Colonic mucosa (tissue), 4 donors: ENCODE measurements around the gene ARID1B. TPM values are rescaled to one million over a fixed set of nuclear protein-coding genes. Genes with fewer than 3 reads are reported as not detected.
"Not testable (repeated sequence)": the region's sequence is repeated elsewhere in the genome, so short reads cannot be mapped to it uniquely, and the experiment has no call there.

Experiments
- DNase-seq: peaks from one replicate; pipeline ENCODE4 v3.0.0-alpha.2; 2020
- H3K27ac ChIP-seq: fragments of 200-600 bp; one replicate; pipeline ENCODE4 v1.8.0; 2021
- H3K27me3 ChIP-seq: fragments of 200-600 bp; one replicate; pipeline ENCODE4 v1.8.0; 2021
- H3K36me3 ChIP-seq: fragments of 200-600 bp; one replicate; pipeline ENCODE4 v1.8.0; 2021
- H3K4me1 ChIP-seq: fragments of 200-600 bp; one replicate; pipeline ENCODE4 v1.8.0; 2021; ENCODE audit warnings: mild to moderate bottlenecking
- H3K4me3 ChIP-seq: fragments of 200-600 bp; one replicate; pipeline ENCODE4 v1.8.0; 2021
- H3K9ac ChIP-seq, 2 donors: one replicate each; pipeline ENCODE4 v1.7.0; 2013; ENCODE audit warnings: control low read depth in 2 of 2, low read depth in 2 of 2, low read length in 2 of 2
- H3K9me3 ChIP-seq: fragments of 200-600 bp; one replicate; pipeline ENCODE4 v1.8.0; 2021
- intact Hi-C: fragments of 100-400 bp; cut with DNase I; formaldehyde crosslinking; loops from one replicate; pipeline ENCODE4 v1.14.1; 2022
- total RNA-seq, 2 donors: library from RNA; stranded (reverse); fragmentation: NEBNext Ultra II Directional in 1 of 2; extraction: Animal tissue kit (Norgen Biotek cat#: 25700) in 1 of 2; gene quantifications; one replicate each; pipeline ENCODE4 v1.2.1, GENCODE V29; 2021
- TF ChIP-seq, protein P1 (sequence below): fragments of 200-600 bp; IDR thresholded peaks from one replicate; pipeline ENCODE4 v1.8.0; 2022; ENCODE audit warnings: antibody characterized with exemption, mild to moderate bottlenecking
- donor health status: healthy.
- donor health status: DM: no; HTN: no; CAD: no.
- donor health status: DM: no; HTN: no; CAD: no.

Gene ARID1B
- total RNA-seq, 2 donors from 2014 or later, result 61.3 to 71.5 TPM

DNA sequence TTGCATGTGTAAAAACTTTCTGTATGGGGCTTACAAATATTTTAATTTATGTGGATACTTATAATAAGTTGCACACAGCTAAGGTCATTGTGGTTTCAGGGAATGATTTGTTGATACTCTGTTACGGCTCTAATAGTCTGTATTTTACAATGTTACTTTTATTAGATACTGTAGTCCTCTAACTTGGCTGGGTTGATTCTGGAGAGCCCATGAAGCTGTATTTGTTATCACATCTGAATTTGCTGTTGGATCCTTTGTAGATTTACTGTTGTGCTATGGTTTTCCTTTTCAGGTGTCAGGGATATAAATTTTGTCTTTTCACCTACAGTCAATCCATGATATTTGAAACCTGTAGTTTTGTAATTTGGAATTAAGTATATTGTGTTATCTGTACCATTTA, 161.0 kb downstream of the ARID1B start:
- Histone ChIP-seq H3K9me3 (no peaks in the 10 kb centered on the region), H3K27ac (no peak overlapping the region), H3K27me3 (no peaks in the 10 kb centered on the region), H3K36me3 (no peaks in the 10 kb centered on the region), H3K9ac (no peak overlapping the region), H3K4me1 (peaks cover 12% of the 10 kb centered on the region), H3K4me3 (no peak overlapping the region)
- DNase-seq, result no peak
- intact Hi-C loops, result no loop called here
- TF ChIP-seq, protein P1, sequence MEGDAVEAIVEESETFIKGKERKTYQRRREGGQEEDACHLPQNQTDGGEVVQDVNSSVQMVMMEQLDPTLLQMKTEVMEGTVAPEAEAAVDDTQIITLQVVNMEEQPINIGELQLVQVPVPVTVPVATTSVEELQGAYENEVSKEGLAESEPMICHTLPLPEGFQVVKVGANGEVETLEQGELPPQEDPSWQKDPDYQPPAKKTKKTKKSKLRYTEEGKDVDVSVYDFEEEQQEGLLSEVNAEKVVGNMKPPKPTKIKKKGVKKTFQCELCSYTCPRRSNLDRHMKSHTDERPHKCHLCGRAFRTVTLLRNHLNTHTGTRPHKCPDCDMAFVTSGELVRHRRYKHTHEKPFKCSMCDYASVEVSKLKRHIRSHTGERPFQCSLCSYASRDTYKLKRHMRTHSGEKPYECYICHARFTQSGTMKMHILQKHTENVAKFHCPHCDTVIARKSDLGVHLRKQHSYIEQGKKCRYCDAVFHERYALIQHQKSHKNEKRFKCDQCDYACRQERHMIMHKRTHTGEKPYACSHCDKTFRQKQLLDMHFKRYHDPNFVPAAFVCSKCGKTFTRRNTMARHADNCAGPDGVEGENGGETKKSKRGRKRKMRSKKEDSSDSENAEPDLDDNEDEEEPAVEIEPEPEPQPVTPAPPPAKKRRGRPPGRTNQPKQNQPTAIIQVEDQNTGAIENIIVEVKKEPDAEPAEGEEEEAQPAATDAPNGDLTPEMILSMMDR, result no peak

DNA sequence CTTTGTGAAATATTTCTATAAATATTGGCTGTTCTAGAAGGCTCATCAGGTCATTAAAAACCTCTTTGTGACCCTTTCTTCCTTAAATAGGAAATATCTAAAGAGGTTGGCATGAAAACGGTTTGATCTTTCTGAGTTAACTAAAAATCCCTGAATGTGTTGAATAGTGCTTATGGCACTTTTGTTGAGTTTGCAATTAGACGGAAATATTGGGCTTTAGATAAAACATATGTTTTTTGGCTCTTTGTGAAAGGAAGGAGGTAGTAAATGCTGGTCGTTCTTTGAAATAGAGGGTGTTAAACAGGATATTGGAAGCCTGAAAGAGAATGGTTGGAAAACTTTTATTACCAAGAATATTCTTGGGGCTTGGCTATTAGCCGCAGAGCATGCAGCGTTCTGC, 163.0 kb downstream of the ARID1B start:
- H3K36me3 ChIP-seq, result no peaks in the 10 kb centered on the region
- H3K9me3 ChIP-seq, result no peaks in the 10 kb centered on the region
- TF ChIP-seq, protein P1, result no peak
- intact Hi-C loops, result no loop called here
- no peak for DNase-seq
- H3K4me3 ChIP-seq, result no peak overlapping the region
- no peak overlapping the region for H3K9ac ChIP-seq
- H3K27me3 ChIP-seq, result no peaks in the 10 kb centered on the region
- peaks cover 6% of the 10 kb centered on the region for H3K4me1 ChIP-seq
- no peak overlapping the region for H3K27ac ChIP-seq

DNA sequence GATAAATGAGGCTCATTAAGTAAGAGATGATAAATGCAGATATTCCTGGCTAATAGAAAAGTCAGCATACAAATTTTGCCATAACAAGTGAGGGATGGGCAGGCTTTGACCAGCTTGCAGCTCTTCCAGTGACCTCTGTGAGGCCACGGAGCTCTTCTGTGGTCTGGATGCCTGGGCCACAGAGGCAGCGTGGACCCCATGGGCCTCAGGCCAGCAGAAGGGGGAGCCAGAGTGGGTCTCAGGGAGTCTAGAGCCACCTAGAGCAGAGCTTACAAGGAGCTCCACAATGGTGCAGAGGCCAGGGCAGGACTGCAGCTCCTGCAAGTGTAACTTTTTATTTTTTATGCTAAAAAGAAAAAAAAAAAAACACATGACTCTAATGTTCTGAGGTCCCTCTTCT, 165.1 kb downstream of the ARID1B start:
- TF ChIP-seq, protein P1, result no peak
- Histone ChIP-seq H3K4me1 (peaks cover 6% of the 10 kb centered on the region), H3K27ac (no peak overlapping the region), H3K9ac (no peak overlapping the region), H3K9me3 (no peaks in the 10 kb centered on the region), H3K4me3 (no peak overlapping the region), H3K27me3 (no peaks in the 10 kb centered on the region), H3K36me3 (no peaks in the 10 kb centered on the region)
- intact Hi-C loops, result no loop called here
- no peak for DNase-seq

DNA sequence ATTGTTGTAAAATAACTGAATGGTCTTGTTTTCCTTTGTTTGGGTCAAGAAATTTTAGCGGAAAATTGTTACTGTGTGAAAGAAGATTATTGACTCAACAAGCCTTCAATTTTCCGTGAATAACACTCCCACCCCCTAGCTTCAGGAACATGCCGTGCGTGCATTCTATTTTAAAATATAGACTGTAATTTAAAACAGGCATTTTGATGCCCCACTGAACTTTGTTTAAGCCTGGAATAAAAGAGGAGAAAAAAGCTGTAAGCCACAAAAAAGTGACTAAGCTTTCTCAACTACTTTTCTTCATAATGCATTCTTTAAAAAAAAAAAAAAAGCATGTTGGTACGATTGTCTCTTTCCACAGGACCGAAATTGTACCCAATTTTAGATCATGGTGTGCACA, 166.0 kb downstream of the ARID1B start:
- H3K4me1 ChIP-seq, result peaks cover 3% of the 10 kb centered on the region
- no peak overlapping the region for H3K27ac ChIP-seq
- DNase-seq, result no peak
- no peaks in the 10 kb centered on the region for H3K9me3 ChIP-seq
- no peak overlapping the region for H3K4me3 ChIP-seq
- TF ChIP-seq, protein P1, result no peak
- no peak overlapping the region for H3K9ac ChIP-seq
- no peaks in the 10 kb centered on the region for H3K27me3 ChIP-seq
- H3K36me3 ChIP-seq, result no peaks in the 10 kb centered on the region
- intact Hi-C loops, result no loop called here

DNA sequence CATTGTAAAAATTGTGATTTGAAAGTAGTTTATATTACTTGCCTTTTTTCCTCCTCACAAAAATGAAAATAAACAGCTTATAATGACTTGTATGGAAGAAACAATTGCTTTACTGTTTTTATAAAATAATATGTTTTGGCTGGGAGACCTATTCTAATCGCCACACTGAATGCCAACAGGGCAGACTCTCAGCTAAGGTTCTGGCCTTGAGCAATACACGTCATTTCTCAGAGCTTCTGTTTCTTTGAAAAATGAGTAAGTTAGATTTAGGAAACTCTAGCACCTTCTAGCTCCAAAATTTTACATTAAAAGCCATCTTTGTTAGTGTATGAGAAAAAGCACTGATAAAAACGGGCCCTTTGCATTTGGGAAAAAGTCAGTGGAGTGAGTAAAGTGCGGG, 166.6 kb downstream of the ARID1B start:
- no peak overlapping the region for H3K9ac ChIP-seq
- intact Hi-C loops, result no loop called here
- no peak overlapping the region for H3K4me3 ChIP-seq
- TF ChIP-seq, protein P1, result no peak
- no peaks in the 10 kb centered on the region for H3K9me3 ChIP-seq
- peaks cover 3% of the 10 kb centered on the region for H3K4me1 ChIP-seq
- no peaks in the 10 kb centered on the region for H3K36me3 ChIP-seq
- H3K27me3 ChIP-seq, result no peaks in the 10 kb centered on the region
- no peak for DNase-seq
- no peak overlapping the region for H3K27ac ChIP-seq

DNA sequence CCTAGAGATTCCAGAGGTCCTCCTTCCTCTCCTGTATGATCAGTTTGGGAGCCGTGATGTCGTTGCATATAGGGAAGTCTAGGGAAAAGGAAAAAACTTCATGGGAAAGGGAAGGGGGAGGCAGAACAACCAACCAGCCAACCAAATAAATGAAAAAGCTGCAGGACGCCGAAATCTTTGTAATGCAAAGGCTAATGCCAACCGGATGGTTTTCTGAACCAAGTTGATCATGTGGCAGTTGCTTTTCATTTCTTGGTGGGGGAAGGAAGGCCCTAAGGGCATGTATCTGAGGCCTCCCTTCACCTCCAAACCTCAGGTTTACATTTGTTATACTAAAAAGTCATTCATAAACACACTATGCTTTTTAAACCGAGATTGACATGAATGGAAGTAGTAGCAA, 167.2 kb downstream of the ARID1B start:
- no peak overlapping the region for H3K4me3 ChIP-seq
- no peaks in the 10 kb centered on the region for H3K27me3 ChIP-seq
- intact Hi-C loops, result no loop called here
- TF ChIP-seq, protein P1, result no peak
- no peak overlapping the region for H3K9ac ChIP-seq
- no peak overlapping the region for H3K27ac ChIP-seq
- H3K9me3 ChIP-seq, result no peaks in the 10 kb centered on the region
- peaks cover 3% of the 10 kb centered on the region for H3K4me1 ChIP-seq
- no peaks in the 10 kb centered on the region for H3K36me3 ChIP-seq
- no peak for DNase-seq

DNA sequence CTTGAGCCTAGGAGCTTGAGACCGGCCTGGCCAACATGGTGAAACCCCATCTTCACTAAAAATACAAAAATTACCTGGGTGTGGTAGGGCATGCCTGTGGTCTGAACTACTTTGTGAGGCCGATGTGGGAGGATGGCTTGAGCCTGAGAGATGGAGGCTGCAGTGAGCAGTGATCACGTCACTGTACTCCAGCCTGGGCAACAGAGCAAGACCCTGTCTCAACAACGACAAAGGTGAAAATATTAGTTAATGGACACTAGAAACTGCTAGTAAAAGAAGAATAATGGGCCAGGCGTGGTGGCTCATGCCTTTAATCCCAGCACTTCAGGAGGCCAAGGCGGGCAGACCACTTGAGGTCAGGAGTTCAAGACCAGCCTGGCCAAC, 168.6 kb downstream of the ARID1B start:
- H3K9me3 ChIP-seq, H3K27me3 ChIP-seq, H3K4me3 ChIP-seq, intact Hi-C loops, DNase-seq, H3K9ac ChIP-seq, H3K36me3 ChIP-seq, H3K4me1 ChIP-seq, H3K27ac ChIP-seq: not testable (repeated sequence)
